GM10847 (cell line): ENCODE measurements around the gene PDE2A.

ENCODE experiments used
- POLR2A ChIP-seq: IDR thresholded peaks from 2 replicates; pipeline ENCODE4 v1.6.1; 2011; ENCODE audit not compliant: insufficient read length; ENCODE audit errors: extremely low read depth

The PDE2A gene

DNA sequence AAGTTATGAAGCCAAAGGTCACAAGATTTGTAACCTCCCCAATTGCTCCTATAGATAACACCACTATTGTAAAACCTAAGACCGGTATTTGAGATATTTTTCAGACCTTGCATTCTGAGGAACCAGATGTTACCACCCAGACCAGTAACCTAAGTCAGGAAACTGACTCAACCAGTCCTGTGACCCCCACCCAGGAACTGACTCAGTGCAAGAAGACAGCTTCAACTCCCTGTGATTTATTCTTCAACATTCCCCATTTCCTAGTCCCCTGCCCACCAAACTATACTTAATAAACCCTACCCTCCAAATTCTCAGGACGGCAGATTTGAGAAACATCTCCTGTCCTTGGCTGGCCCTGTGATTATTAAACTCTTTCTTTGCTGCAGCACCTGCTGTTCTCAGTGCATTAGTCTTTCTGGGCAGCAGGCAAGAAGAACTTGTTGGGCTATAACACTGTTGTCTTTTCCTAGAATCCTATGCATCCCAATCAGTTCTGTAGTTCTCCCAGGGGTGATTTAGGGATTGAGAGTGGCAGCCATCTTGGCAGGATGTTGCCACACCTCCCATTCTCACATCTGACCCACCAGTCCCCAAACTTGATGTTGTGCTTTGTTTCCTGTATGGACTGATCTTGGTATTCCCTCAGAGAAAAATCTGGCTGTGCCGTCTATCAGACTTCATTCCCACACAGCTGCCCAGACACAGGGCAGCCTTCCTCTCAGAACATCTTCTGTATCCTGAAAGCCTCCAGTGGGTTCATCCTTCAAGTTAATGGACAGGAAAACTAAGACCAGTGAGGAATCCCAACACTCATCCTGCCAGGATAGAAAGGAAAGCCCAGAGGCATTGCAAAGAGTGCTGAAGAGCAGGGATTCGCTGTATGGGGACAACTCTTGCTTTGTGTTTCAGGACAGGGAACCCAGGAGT, 104.0 kb downstream of the PDE2A start:
- TF ChIP-seq POLR2A: no peak

DNA sequence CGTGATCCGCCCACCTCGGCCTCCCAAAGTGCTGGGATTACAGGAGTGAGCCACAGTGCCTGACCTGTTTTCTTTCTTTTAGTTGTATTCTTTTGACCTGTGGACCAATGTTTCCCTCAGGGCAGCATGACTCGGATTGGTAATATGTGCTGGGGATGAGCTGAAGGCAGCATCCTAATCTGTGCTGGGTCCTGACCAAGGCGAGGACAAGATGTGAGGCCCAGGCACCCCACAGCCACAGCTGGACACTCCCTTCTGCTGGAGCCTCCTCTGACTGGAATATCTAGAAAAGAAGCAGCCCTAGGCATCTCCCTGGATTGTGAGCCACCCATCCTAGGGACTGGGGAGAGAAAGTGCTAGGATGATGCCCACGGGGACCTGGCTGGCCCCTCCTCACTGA, 105.4 kb downstream of the PDE2A start:
- TF ChIP-seq POLR2A: no peak

DNA sequence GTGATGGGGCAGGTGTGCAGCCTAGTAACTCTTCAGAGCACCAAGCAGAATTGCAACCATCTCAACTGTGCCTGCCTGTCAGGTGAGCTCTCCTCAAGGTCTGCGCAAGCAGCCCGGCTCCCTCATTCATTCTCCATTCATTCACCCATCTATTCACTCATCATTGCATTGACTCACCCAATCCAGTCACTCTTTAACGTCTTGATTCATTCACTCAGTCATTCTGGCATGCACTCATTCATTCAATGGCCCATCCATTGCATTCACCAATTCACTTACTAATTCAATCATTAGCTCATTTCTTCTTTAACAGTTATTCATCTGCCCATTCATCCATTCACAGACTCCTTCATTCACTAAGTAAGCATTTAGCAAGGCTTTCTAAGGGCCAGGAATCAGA, 111.8 kb downstream of the PDE2A start:
- TF ChIP-seq POLR2A: no peak

DNA sequence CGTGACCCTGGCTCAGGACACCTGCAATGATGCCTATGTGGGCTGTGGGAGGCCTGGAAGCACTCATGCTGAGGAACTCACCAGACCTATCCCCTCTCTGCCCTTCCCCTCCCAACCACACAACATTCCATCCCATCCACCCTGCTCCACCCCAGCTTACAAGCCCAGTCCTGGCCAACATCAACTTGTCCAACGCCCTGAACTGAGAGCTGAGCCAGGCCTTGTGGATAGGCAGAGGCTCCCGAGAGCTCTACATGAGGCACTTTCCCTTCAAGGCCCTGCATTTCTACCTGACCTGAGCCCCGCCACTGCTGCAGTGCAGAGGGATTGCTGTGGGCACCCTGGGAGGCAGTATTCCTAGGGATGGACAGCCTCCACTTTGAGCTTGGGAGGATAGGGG, 112.4 kb downstream of the PDE2A start:
- TF ChIP-seq POLR2A: no peak

DNA sequence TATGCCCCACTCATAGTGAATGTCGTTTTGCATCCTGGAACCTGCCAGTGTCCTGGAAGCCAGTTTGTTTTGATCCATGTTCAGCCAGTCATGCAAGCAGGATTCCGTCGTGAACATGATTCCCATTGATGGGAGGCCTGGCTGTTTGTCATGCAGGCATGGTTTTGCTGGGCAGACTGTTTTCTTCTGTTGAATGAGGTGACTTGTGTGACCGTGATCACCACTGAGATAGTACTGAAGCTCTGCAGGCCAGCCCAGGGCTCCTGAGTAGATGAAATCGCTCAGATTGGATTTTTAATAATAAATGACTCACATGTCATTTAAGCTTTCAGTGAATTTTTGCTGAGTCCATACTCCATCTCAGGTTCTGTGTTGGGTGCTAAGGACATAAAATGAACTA, 117.8 kb downstream of the PDE2A start:
- no peak for TF ChIP-seq POLR2A

GRCh38 chr11:72553706-72554105, 120.5 kb downstream of the PDE2A start:
- no peak for TF ChIP-seq POLR2A

DNA sequence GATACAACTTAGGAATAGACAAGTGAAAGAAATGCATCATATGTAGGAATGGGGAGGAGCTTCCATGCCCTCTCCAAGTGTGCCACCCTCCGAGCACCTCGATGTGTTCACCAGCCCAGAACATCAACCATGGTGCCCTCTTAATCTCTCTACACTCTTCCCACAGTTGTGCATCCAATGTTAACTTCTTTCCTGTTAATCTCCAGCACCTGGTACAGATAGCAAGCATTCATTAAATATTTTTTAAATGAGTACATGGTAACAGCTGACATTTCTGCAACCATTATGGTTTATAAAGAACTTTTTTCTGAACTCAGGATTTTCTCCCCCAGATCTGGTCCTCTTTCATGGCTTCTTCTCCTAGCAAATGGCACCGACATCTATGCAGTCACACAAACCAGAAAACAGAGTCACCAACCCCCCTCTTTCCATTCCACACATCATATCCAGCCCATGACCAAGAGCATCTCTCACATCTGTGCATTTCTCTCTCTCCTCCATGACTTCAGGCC, 121.8 kb downstream of the PDE2A start:
- no peak for TF ChIP-seq POLR2A

GRCh38 chr11:72551571-72551970, 122.7 kb downstream of the PDE2A start:
- no peak for TF ChIP-seq POLR2A

DNA sequence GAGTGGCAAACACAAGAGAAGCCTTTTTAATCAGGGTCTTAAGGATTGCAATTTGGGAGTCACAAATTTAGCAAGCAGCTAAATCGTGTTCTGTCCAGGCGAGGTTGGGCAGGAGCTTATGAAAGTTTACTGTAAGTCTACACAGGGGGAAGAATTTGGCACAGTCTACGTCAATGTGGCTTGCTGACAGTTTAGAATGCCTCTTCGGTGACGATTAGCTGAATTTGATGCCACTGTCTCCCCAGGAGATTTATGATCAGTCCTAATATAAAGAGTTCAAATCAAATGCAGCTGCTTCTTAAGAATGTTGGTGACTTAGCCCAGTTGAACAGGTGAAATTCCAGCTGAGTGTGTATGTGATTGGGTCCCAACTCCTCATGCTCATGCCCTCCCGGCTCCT, 125.8 kb downstream of the PDE2A start:
- no peak for TF ChIP-seq POLR2A

DNA sequence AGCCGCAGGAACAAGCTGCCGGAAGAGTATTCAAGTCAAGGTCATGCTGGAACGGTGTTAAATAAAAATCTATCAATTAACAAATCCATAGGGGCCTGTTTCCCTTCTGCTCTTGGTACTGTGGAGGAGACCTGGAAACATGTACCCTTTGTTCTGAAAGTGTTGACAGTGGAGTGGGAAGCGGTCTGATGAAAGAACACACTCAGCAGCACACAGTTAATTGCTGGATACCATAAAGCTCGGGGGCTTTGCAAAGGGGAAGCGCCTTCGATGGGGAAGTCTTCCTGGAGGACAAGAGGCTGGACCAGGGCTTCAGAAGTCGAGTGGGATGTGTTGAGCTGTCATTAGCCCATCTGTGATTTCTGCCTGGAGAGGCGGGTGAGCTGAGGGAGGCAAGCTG, 127.4 kb downstream of the PDE2A start:
- TF ChIP-seq POLR2A: no peak

GRCh38 chr11:72544589-72544988, 129.6 kb downstream of the PDE2A start:
- TF ChIP-seq POLR2A: no peak

GRCh38 chr11:72543849-72544542, 130.2 kb downstream of the PDE2A start:
- no peak for TF ChIP-seq POLR2A

DNA sequence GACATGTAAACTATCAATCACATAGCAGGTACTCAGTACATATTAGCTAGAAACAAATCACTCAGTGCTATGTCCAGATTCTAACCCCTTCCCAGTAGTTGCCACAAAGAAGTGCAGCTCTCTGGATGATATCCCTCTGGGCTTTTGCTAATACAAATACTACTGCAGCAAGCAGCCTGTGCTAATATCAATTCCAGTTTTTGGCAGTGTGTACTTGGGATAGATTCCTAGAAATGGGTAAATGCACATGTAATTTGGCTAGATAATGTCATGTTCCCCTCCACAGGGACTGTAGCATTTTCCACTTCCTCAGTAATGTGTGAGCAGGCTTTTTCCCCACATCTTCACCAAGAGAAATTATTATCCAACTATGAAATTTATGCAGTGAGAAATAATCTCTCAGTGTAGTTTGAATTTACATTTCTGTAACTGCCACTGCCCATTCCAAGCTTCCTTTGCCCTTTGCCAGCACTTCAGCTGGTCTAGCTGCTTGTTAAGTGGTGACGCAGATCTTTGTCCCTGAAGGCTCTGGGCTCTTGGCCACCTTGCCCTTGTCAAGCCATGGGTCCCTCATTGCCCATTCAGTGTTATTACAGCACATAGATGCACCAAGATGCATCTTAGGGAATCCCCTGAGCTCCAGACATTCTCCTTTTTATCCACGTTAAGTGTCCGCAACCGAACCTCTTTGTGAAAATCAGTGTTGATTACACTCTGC, 132.8 kb downstream of the PDE2A start:
- TF ChIP-seq POLR2A: no peak

- no peak for TF ChIP-seq POLR2A
These were observed 137.2 kb downstream of the PDE2A start for GRCh38 chr11:72537051-72537450.

- TF ChIP-seq POLR2A: no peak
These were observed 139.1 kb downstream of the PDE2A start for GRCh38 chr11:72535194-72535547.

GRCh38 chr11:72534371-72535193, 139.6 kb downstream of the PDE2A start:
- no peak for TF ChIP-seq POLR2A
